Chondrocyte (in vitro differentiated cells): ENCODE results near the gene ZNF554. TPM values are rescaled to one million over a fixed set of nuclear protein-coding genes. Genes with fewer than 3 reads are reported as not detected.
"Not testable (repeated sequence)": the region's sequence is repeated elsewhere in the genome, so short reads cannot be mapped to it uniquely, and the experiment has no call there.

ENCODE experiments used
- DNase-seq: peaks from one replicate; pipeline ENCODE4 v3.0.0; 2021; ENCODE audit warnings: mixed read lengths, low spot score
- H3K27ac Mint-ChIP-seq: one replicate; pipeline ENCODE4 v1.8.0; 2021; ENCODE audit warnings: mild to moderate bottlenecking, moderate library complexity, mixed read lengths; ENCODE audit not compliant: unreplicated experiment
- H3K27me3 Mint-ChIP-seq: 2 replicates; pipeline ENCODE4 v1.8.0; 2021; ENCODE audit warnings: low read depth, mixed read lengths
- H3K36me3 Mint-ChIP-seq: 2 replicates; pipeline ENCODE4 v1.8.0; 2021; ENCODE audit warnings: low read depth, mixed read lengths
- H3K4me1 Mint-ChIP-seq: 2 replicates; pipeline ENCODE4 v1.8.0; 2021; ENCODE audit warnings: low read depth, mild to moderate bottlenecking, mixed read lengths
- H3K4me3 Mint-ChIP-seq: one replicate; pipeline ENCODE4 v1.8.0; 2021; ENCODE audit warnings: mild to moderate bottlenecking, moderate library complexity, mixed read lengths; ENCODE audit not compliant: unreplicated experiment
- H3K9me3 Mint-ChIP-seq: 2 replicates; pipeline ENCODE4 v1.8.0; 2021; ENCODE audit warnings: low read depth, mixed read lengths
- CTCF ChIP-seq: fragments of 200-600 bp; sonication (generic); IDR thresholded peaks from 2 replicates; pipeline ENCODE4 v1.5.0; 2021; ENCODE audit warnings: antibody characterized with exemption, mild to moderate bottlenecking, moderate library complexity
- total RNA-seq: library from RNA; stranded (reverse); gene quantifications from 3 replicates; pipeline ENCODE4 v1.2.1, GENCODE V29; 2021

ZNF554 gene
- total RNA-seq, 1 donor from 2014 or later, result 4.1 TPM

- no peak overlapping the region for H3K4me3 Mint-ChIP-seq
- H3K4me1 Mint-ChIP-seq, result peaks cover 3% of the 10 kb centered on the region
- no peak overlapping the region for H3K27ac Mint-ChIP-seq
- no peak for TF ChIP-seq CTCF
- no peaks in the 10 kb centered on the region for H3K9me3 Mint-ChIP-seq
- H3K36me3 Mint-ChIP-seq, result no peaks in the 10 kb centered on the region
- no peaks in the 10 kb centered on the region for H3K27me3 Mint-ChIP-seq
- no peak for DNase-seq
Observed at GRCh38 chr19:2816641-2817040, 3.0 kb upstream of the ZNF554 start.

DNA sequence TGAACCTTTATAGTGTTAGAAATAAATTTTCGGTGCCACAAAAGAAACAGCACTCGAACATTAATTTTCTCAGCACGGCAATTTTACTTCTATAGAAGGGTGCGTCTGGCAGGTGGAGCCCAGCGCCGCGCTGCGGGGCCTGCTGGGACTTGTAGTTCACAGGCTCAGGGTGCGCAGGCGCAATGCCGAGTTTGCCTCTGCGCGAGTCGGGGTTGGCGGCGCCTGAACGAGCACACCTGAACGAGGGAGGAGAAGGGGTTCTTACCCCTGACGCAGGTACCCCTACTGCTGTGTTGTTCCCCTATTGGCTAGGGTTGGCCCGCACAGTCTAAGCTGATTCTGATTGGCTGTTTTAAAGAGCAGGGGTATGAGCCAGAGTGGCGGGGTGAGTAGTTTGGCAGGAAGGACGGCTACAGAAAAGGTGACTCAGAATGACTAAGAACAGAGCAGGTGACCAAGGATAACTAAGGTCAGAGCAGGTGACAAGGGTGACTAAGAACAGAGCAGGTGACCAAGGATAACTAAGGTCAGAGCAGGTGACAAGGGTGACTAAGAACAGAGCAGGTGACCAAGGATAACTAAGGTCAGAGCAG lies 2.3 kb upstream of the ZNF554 start:
- not testable (repeated sequence) for H3K27ac Mint-ChIP-seq, H3K4me1 Mint-ChIP-seq, H3K9me3 Mint-ChIP-seq, H3K27me3 Mint-ChIP-seq, H3K36me3 Mint-ChIP-seq, DNase-seq, H3K4me3 Mint-ChIP-seq

DNA sequence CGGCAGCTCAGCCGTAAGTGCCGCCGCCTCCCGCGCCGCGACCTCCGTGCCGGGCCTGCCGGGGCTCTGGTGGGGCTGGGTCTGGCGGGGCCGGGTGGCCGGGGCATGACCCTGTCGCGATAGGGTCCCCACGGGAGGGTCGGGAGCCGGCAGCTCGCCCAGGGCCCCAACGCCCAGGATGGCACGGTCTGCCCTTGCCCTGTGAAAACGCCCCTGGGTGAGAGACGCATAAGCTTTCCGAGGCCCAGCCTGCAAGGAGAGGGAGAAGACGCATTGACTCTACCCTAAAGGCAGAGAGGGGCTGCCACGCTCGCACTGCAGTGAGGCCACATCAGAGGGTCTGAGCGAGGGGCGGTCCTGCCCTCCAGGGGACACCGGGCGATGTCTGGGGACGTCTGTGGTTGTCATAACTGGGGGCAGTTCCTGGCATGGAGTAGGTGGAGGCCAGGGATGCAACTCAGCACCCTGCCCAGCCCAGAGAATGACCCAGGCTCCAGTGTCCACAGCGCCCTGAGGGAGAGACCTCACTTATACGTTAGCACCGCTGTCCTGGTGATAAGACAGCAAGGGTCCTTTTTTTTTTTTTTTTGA lies 539 bp downstream of the ZNF554 start:
- Mint-ChIP-seq H3K4me1 (peaks cover 3% of the 10 kb centered on the region), H3K4me3 (peak overlapping the region; percentile 78), H3K36me3 (peaks cover 8% of the 10 kb centered on the region), H3K27ac (peak overlapping the region; percentile 38), H3K27me3 (no peaks in the 10 kb centered on the region), H3K9me3 (peaks cover 3% of the 10 kb centered on the region)
- no peak for TF ChIP-seq CTCF
- DNase-seq, result no peak

- H3K4me3 Mint-ChIP-seq, result no peak overlapping the region
Observed at GRCh38 chr19:2822846-2823245, 3.2 kb downstream of the ZNF554 start.

DNA sequence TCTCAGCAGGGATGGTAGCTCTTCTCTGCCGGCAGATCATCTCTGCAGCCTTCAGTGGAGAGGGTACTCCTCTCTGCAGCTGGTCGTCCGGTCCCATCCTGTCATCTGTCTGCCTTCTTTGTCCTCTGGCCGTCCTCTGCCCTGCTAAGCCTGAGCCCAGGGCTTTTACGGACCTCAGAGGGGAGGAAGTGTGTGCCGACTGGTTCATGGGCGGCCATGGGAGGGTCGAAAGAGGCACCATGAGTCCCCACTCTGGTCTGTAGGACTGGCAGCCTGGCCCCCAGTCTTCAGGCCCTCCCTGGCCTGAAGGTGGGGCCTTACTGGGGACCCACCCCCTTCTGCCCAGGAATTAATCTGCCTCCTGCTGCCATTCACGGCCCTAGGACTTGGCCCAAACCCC lies 4.0 kb downstream of the ZNF554 start:
- Mint-ChIP-seq H3K4me3 (no peak overlapping the region), H3K27ac (no peak overlapping the region), H3K4me1 (peaks cover 3% of the 10 kb centered on the region), H3K36me3 (peaks cover 29% of the 10 kb centered on the region), H3K27me3 (no peaks in the 10 kb centered on the region), H3K9me3 (peaks cover 15% of the 10 kb centered on the region)
- DNase-seq, result no peak
- TF ChIP-seq CTCF, result no peak

More at GRCh38 chr19:2822846-2823245, 3.2 kb downstream of the ZNF554 start:
- H3K4me1 Mint-ChIP-seq, result peaks cover 3% of the 10 kb centered on the region
- H3K27ac Mint-ChIP-seq, result no peak overlapping the region
- H3K36me3 Mint-ChIP-seq, result peaks cover 21% of the 10 kb centered on the region
- peaks cover 12% of the 10 kb centered on the region for H3K9me3 Mint-ChIP-seq
- TF ChIP-seq CTCF, result no peak
- H3K27me3 Mint-ChIP-seq, result no peaks in the 10 kb centered on the region
- DNase-seq, result no peak

DNA sequence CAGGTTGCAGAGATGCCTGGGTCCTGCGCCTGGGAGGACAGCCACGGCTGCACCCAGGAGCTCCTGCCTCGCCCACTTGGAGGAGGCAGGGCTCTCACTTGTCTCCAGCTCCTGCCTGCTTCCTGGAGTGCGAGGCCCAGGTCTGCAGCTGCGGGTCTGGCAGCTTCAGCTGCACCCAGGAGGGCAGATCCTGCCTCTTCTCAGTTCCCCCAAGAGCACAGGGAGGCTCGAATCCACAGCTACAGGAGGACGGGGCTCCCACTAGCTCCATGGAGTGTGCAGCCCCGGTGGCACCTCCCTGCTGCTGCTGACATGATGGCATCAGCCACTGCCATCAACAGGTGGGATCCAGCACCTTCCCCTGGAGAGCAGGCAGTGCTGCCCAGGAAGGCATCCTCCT lies 4.5 kb downstream of the ZNF554 start:
- Mint-ChIP-seq H3K4me1 (peaks cover 3% of the 10 kb centered on the region), H3K27me3 (no peaks in the 10 kb centered on the region), H3K36me3 (peaks cover 31% of the 10 kb centered on the region), H3K4me3 (no peak overlapping the region), H3K9me3 (peaks cover 19% of the 10 kb centered on the region), H3K27ac (no peak overlapping the region)
- no peak for TF ChIP-seq CTCF
- DNase-seq, result no peak
